Activated CD4-positive, alpha-beta memory T cell treated with anti-CD3 and anti-CD28 coated beads, Interleukin-2, amount 10 ng/mL, durations not matched to agents 7 days and 5 days (primary cell): ENCODE measurements around the gene TMEM94. TPM values are rescaled to one million over a fixed set of nuclear protein-coding genes. Genes with fewer than 3 reads are reported as not detected.

ENCODE experiments used
- CTCF ChIA-PET: fragments of 350-600 bp; sonication (Branson Sonifier 250); formaldehyde crosslinking; loops from one replicate; lab custom pipeline; 2021; ENCODE audit warnings: antibody characterized with exemption, inconsistent platforms; lab: Charles Lee
- POLR2A ChIA-PET: fragments of 350-600 bp; sonication (Branson Sonifier 250); formaldehyde crosslinking; loops from one replicate; lab custom pipeline; 2021; ENCODE audit warnings: antibody characterized with exemption; lab: Charles Lee
- DNase-seq: peaks from one replicate; pipeline ENCODE4 v3.0.0-alpha.2; 2020
- H3K27ac Mint-ChIP-seq: one replicate; pipeline ENCODE4 v1.8.0; 2021; ENCODE audit warnings: mild to moderate bottlenecking, mixed read lengths
- H3K27me3 Mint-ChIP-seq: one replicate; pipeline ENCODE4 v1.8.0; 2021; ENCODE audit warnings: mixed read lengths
- H3K36me3 Mint-ChIP-seq: one replicate; pipeline ENCODE4 v1.8.0; 2021; ENCODE audit warnings: low read depth, mixed read lengths
- H3K4me1 Mint-ChIP-seq: one replicate; pipeline ENCODE4 v1.8.0; 2021; ENCODE audit warnings: mixed read lengths
- H3K4me3 Mint-ChIP-seq: one replicate; pipeline ENCODE4 v1.8.0; 2021; ENCODE audit warnings: mild to moderate bottlenecking, mixed read lengths
- H3K9me3 Mint-ChIP-seq: one replicate; pipeline ENCODE4 v1.8.0; 2021; ENCODE audit warnings: mixed read lengths
- total RNA-seq, 2 experiments: library from RNA; stranded (reverse); gene quantifications; one replicate each; pipeline ENCODE4 v1.2.3, GENCODE V29; 2021

The TMEM94 gene
- total RNA-seq, 2 experiments from 2014 or later = 76.4 to 81.9 TPM

- Mint-ChIP-seq H3K27ac (no peak overlapping the region), H3K27me3 (no peaks in the 10 kb centered on the region), H3K9me3 (no peaks in the 10 kb centered on the region), H3K36me3 (peaks cover 8% of the 10 kb centered on the region), H3K4me1 (peaks cover 23% of the 10 kb centered on the region), H3K4me3 (no peak overlapping the region)
- ChIA-PET CTCF (no interaction called here), POLR2A (interaction anchor here (1.2 kb wide), 1 partner anchor 30 kb away, joined by 4 read pairs; no protein-coding TSS in a partner anchor)
- DNase-seq = no peak
Measured at GRCh38 chr17:75485688-75486087, 29.3 kb downstream of the TMEM94 start.

GRCh38 chr17:75486151-75486550 is 29.7 kb downstream of the TMEM94 start:
- ChIA-PET POLR2A (interaction anchor here (1.2 kb wide), 1 partner anchor 30 kb away, joined by 4 read pairs; no protein-coding TSS in a partner anchor), CTCF (no interaction called here)
- H3K36me3 Mint-ChIP-seq = peaks cover 8% of the 10 kb centered on the region
- H3K27ac Mint-ChIP-seq = peak overlapping the region; percentile 87
- H3K9me3 Mint-ChIP-seq = no peaks in the 10 kb centered on the region
- no peak overlapping the region for H3K4me3 Mint-ChIP-seq
- no peaks in the 10 kb centered on the region for H3K27me3 Mint-ChIP-seq
- peaks cover 23% of the 10 kb centered on the region for H3K4me1 Mint-ChIP-seq
- DNase-seq = no peak

GRCh38 chr17:75486951-75487350 is 30.5 kb downstream of the TMEM94 start:
- peak overlapping the region; percentile 87 for H3K27ac Mint-ChIP-seq
- POLR2A ChIA-PET = interaction anchor here (0.7 to 2.2 kb wide), 7 partner anchors 16 to 267 kb away, joined by 3 to 10 read pairs (median 4); partner anchors contain the start of gene TMEM94
- peaks cover 23% of the 10 kb centered on the region for H3K4me1 Mint-ChIP-seq
- no peak for DNase-seq
- H3K9me3 Mint-ChIP-seq = no peaks in the 10 kb centered on the region
- no peaks in the 10 kb centered on the region for H3K27me3 Mint-ChIP-seq
- no peak overlapping the region for H3K4me3 Mint-ChIP-seq
- CTCF ChIA-PET = interaction anchor here (1.0 to 2.2 kb wide), 6 partner anchors 12 to 115 kb away, joined by 4 to 14 read pairs (median 4); partner anchors contain the start of gene TMEM94
- H3K36me3 Mint-ChIP-seq = peaks cover 8% of the 10 kb centered on the region

DNA sequence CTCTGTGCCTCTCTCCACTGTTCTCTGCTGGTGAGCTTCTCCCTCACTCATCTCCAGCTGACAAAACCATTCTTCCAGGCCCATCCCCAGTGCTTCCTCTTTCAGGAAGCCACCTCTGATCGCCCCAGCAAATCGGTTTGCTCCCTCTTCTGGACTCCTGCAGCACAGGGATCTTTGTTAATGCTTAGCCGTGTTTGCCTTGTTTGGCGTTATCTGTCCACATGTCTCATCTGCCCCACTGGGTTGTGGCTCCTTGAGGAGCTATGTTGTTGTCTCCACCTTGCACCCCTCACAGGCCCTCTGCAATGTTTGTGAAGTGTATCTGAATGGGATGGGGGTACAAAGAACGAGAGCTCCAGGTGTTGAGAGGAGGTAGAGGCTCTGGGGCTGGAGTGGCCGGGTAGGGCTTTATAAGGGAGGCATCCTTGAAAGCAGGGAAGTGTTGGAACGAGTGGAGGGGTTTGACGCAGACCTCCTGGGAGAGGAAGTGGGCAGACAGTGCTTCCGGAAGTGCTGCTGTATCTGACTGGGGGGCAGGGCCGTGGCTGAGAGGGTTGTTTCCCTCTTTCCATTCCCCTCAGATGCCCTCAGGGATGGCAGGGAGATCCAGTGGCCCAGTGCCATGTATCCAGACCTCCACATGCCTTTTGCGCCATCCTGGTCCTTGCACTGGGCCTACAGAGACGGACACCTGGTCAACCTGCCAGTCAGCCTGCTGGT is 31.1 kb downstream of the TMEM94 start:
- H3K4me3 Mint-ChIP-seq = peak overlapping the region; percentile 12
- H3K36me3 Mint-ChIP-seq = peaks cover 9% of the 10 kb centered on the region
- no peaks in the 10 kb centered on the region for H3K27me3 Mint-ChIP-seq
- POLR2A ChIA-PET = interaction anchor here (0.7 to 2.2 kb wide), 7 partner anchors 16 to 266 kb away, joined by 3 to 10 read pairs (median 4); partner anchors contain the start of gene TMEM94
- peak; percentile 71 for DNase-seq
- CTCF ChIA-PET = interaction anchor here (0.5 to 2.2 kb wide), 8 partner anchors 11 to 114 kb away, joined by 3 to 14 read pairs (median 4); partner anchors contain the start of gene TMEM94
- H3K27ac Mint-ChIP-seq = peak overlapping the region; percentile 87
- H3K4me1 Mint-ChIP-seq = peaks cover 23% of the 10 kb centered on the region
- H3K9me3 Mint-ChIP-seq = no peaks in the 10 kb centered on the region

DNA sequence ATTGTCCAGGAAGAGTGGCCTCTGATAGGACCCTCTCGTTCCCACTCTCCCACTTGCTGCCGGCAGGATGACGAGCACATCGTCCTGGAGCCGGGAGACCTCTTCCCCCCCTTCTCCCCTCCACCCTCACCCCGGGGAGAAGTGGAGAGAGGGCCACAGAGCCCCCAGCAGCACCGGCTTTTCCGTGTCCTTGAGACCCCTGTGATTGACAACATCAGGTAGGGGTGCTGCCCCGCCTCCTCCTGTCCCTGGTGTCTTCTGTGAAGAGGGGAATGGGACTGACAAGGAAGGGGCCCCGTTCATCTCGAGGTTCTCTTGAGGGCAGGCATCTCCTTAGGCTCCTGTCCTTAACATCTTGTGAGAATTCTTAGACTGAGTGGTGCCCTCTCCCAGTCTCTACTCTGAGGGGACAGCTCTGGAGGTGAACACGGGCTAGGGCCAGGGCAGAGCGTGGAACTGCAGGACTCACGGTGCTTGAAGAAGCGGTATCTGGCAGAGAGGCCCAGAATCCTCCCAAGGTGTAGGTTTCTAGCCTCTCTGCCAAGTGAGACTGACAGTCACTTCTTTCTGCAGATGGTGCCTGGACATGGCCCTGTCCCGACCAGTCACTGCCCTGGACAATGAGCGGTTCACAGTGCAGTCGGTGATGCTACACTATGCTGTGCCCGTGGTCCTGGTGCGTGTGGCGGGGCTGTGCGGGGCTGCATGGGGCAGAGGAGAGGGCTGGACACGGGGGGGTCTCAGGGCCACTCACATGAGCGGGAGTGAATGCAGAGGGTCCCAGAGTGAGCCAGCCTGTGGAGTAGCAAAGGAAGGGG is 32.5 kb downstream of the TMEM94 start:
- no peak overlapping the region for H3K4me3 Mint-ChIP-seq
- peaks cover 23% of the 10 kb centered on the region for H3K4me1 Mint-ChIP-seq
- POLR2A ChIA-PET = interaction anchor here (2.2 kb wide), 1 partner anchor 33 kb away, joined by 10 read pairs; the partner anchor contains the start of gene TMEM94
- DNase-seq = no peak
- H3K27ac Mint-ChIP-seq = peak overlapping the region; percentile 87
- peaks cover 13% of the 10 kb centered on the region for H3K36me3 Mint-ChIP-seq
- H3K27me3 Mint-ChIP-seq = no peaks in the 10 kb centered on the region
- CTCF ChIA-PET = interaction anchor here (1.0 to 2.2 kb wide), 2 partner anchors 32 to 57 kb away, joined by 3 to 14 read pairs; partner anchors contain the start of gene TMEM94
- H3K9me3 Mint-ChIP-seq = no peaks in the 10 kb centered on the region

- ChIA-PET POLR2A (no interaction called here), CTCF (interaction anchor here (0.7 to 1.0 kb wide), 2 partner anchors 58 to 276 kb away, joined by 3 read pairs; partner anchors contain the start of gene GALK1)
- peaks cover 15% of the 10 kb centered on the region for H3K36me3 Mint-ChIP-seq
- no peaks in the 10 kb centered on the region for H3K9me3 Mint-ChIP-seq
- peak overlapping the region; percentile 62 for H3K27ac Mint-ChIP-seq
- DNase-seq = no peak
- H3K4me3 Mint-ChIP-seq = no peak overlapping the region
- peaks cover 23% of the 10 kb centered on the region for H3K4me1 Mint-ChIP-seq
- no peaks in the 10 kb centered on the region for H3K27me3 Mint-ChIP-seq
Measured at GRCh38 chr17:75489511-75489955, 33.1 kb downstream of the TMEM94 start.

DNA sequence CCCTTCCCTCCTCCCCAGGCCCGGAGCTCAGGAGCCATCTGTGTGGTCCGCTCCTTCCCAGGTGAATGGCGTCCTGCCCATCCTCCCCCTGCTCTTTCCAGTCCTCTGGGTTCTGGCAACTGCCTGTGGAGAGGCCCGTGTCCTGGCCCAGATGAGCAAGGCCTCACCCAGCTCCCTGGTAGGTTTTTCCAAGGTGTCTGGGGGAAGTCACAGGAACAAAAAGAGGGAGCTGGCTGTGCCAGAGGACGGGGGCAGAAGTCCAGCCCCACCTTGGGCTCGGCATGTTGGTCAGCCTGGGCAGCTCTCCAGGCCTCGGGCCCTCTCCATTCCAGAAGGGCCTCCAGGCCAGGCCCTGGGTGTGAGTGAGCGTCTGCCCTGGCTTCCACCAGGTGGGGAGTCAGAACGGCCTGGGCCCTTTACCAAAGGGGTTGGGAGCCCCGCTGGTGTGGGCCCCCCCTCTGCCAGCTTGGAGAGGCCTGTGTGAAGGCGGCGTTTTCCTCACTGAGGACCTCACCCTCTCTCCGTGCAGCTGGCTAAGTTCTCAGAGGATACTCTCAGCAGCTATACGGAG is 33.8 kb downstream of the TMEM94 start:
- H3K4me3 Mint-ChIP-seq = no peak overlapping the region
- DNase-seq = no peak
- ChIA-PET CTCF (interaction anchor here (0.7 kb wide), 1 partner anchor 275 kb away, joined by 3 read pairs; the partner anchor contains the start of gene GALK1), POLR2A (interaction anchor here (0.8 kb wide), 1 partner anchor 9 kb away, joined by 3 read pairs; no protein-coding TSS in a partner anchor)
- peaks cover 15% of the 10 kb centered on the region for H3K36me3 Mint-ChIP-seq
- no peaks in the 10 kb centered on the region for H3K27me3 Mint-ChIP-seq
- H3K27ac Mint-ChIP-seq = no peak overlapping the region
- no peaks in the 10 kb centered on the region for H3K9me3 Mint-ChIP-seq
- peaks cover 23% of the 10 kb centered on the region for H3K4me1 Mint-ChIP-seq

- H3K9me3 Mint-ChIP-seq = no peaks in the 10 kb centered on the region
- no peaks in the 10 kb centered on the region for H3K27me3 Mint-ChIP-seq
- no peak for DNase-seq
- ChIA-PET CTCF (no interaction called here), POLR2A (no interaction called here)
- no peak overlapping the region for H3K4me3 Mint-ChIP-seq
- H3K4me1 Mint-ChIP-seq = peaks cover 23% of the 10 kb centered on the region
- no peak overlapping the region for H3K27ac Mint-ChIP-seq
- peaks cover 15% of the 10 kb centered on the region for H3K36me3 Mint-ChIP-seq
Measured at GRCh38 chr17:75490953-75491649, 34.7 kb downstream of the TMEM94 start.

GRCh38 chr17:75491680-75492079 is 35.2 kb downstream of the TMEM94 start:
- Mint-ChIP-seq H3K27me3 (no peaks in the 10 kb centered on the region), H3K4me1 (peaks cover 18% of the 10 kb centered on the region), H3K9me3 (no peaks in the 10 kb centered on the region), H3K4me3 (no peak overlapping the region), H3K36me3 (peaks cover 10% of the 10 kb centered on the region), H3K27ac (no peak overlapping the region)
- no peak for DNase-seq
- POLR2A ChIA-PET = no interaction called here
- CTCF ChIA-PET = no interaction called here

DNA sequence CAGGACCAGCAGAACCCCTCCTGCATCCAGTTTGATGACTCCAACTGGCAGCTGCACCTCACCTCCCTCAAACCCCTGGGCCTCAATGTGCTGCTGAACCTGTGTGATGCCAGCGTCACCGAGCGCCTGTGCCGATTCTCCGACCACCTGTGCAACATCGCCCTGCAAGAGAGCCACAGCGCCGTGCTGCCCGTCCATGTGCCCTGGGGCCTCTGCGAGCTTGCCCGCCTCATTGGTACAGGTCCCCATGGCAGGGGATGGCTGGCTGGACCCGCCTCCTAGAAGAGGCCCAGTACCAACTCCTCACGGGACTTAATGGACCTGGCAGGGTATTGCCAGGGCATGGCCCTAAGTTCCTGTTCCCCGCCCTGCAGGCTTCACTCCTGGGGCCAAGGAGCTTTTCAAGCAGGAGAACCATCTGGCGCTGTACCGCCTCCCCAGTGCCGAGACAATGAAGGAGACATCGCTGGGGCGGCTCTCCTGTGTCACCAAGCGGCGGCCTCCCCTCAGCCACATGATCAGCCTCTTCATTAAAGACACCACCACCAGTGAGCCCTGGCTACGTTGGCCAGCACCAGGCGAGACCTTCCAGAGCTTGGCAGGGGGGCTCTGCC is 36.2 kb downstream of the TMEM94 start:
- no peak overlapping the region for H3K4me3 Mint-ChIP-seq
- peaks cover 8% of the 10 kb centered on the region for H3K4me1 Mint-ChIP-seq
- no peaks in the 10 kb centered on the region for H3K9me3 Mint-ChIP-seq
- H3K36me3 Mint-ChIP-seq = peaks cover 12% of the 10 kb centered on the region
- H3K27ac Mint-ChIP-seq = no peak overlapping the region
- ChIA-PET POLR2A (interaction anchor here (0.9 kb wide), 1 partner anchor 36 kb away, joined by 3 read pairs; the partner anchor contains the start of gene TMEM94), CTCF (no interaction called here)
- no peaks in the 10 kb centered on the region for H3K27me3 Mint-ChIP-seq
- no peak for DNase-seq

DNA sequence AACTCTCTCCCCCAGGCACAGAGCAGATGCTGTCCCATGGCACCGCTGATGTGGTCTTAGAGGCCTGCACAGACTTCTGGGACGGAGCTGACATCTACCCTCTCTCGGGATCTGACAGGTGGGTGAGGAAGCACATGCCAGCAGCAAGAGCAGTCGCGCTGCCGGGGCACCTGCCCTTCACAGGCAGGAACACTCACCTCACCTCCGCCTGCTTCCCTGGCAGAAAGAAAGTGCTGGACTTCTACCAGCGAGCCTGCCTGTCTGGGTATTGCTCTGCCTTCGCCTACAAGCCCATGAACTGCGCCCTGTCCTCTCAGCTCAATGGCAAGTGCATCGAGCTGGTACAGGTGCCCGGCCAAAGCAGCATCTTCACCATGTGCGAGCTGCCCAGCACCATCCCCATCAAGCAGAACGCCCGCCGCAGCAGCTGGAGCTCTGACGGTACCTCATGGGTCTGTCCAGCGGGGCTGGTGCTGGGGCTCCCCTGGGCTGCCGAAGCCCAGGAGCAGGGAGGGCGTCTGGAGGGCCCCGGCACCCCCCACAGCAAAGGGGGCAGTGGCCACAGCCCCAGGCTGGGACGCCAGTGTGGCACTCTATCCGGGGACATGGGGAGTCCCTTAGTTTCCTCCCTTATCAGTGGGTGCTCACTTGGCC is 37.2 kb downstream of the TMEM94 start:
- H3K4me1 Mint-ChIP-seq = peaks cover under 1% of the 10 kb centered on the region
- no peak overlapping the region for H3K4me3 Mint-ChIP-seq
- peaks cover 15% of the 10 kb centered on the region for H3K36me3 Mint-ChIP-seq
- no peaks in the 10 kb centered on the region for H3K27me3 Mint-ChIP-seq
- no peak for DNase-seq
- H3K9me3 Mint-ChIP-seq = no peaks in the 10 kb centered on the region
- ChIA-PET POLR2A (no interaction called here), CTCF (no interaction called here)
- no peak overlapping the region for H3K27ac Mint-ChIP-seq
